SK-N-SH (cell line): Measurements from ENCODE around the gene ZNRF1.

Experiments used
- CTCF ChIP-seq: fragments of 200-600 bp; sonication (generic); IDR thresholded peaks from 2 replicates; pipeline ENCODE4 v1.6.1; 2017; ENCODE audit warnings: antibody characterized with exemption, mild to moderate bottlenecking, moderate library complexity
- EP300 ChIP-seq, 2 experiments: IDR thresholded peaks; 2 replicates each; pipeline versions ENCODE4 v1.4.0 to v1.6.1; 2012; ENCODE audit warnings: borderline replicate concordance in 1 of 2, low read depth in 1 of 2, low read length in 1 of 2
- GABPA ChIP-seq: IDR thresholded peaks from 2 replicates; pipeline ENCODE4 v1.4.0; 2012; ENCODE audit warnings: low read depth, mild to moderate bottlenecking
- MAX ChIP-seq: IDR thresholded peaks from 2 replicates; pipeline ENCODE4 v1.4.0; 2012; ENCODE audit warnings: low read depth
- MEF2A ChIP-seq: IDR thresholded peaks from 2 replicates; pipeline ENCODE4 v1.4.0; 2012; ENCODE audit warnings: low read depth, borderline replicate concordance
- NFIC ChIP-seq: IDR thresholded peaks from 2 replicates; pipeline ENCODE4 v1.4.0; 2012; ENCODE audit warnings: borderline replicate concordance
- POLR2AphosphoS5 ChIP-seq: IDR thresholded peaks from 2 replicates; pipeline ENCODE4 v1.6.1; 2012; ENCODE audit warnings: low read depth, low read length
- USF2 ChIP-seq: fragments of 150-350 bp; IDR thresholded peaks from 2 replicates; pipeline ENCODE4 v1.6.1; 2017; ENCODE audit warnings: antibody characterized with exemption, low read length, low read depth, borderline replicate concordance
- YY1 ChIP-seq: IDR thresholded peaks from 2 replicates; pipeline ENCODE4 v1.4.0; 2012; ENCODE audit warnings: low read depth, mild to moderate bottlenecking
- TF ChIP-seq, protein P1 (sequence below): IDR thresholded peaks from 2 replicates; pipeline ENCODE4 v1.6.1; 2012; ENCODE audit warnings: mild to moderate bottlenecking, low read depth, low read length, moderate library complexity

DNA sequence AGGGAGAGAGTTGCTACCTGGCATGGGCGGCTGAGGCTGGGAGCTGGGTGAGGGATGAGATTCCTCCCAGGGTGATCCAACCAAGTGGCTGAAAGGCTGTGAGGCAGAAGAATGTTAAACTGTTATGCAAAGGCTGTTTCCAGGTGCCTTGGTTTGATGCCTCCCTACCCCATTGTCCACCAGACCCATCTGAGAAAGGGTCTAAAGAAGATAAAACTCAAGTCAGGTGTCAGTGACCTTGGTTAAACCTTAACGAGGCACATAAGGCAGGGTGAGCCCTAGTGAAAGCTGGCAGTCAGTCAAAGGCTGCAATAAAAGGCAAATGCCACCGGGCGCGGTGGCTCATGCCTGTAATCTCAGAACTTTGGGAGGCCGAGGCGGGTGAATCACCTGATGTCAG lies 94.0 kb downstream of the ZNRF1 start:
- TF ChIP-seq POLR2AphosphoS5 (no peak), EP300 (IDR thresholded peaks at IDR 0.05; ENCODE audit: borderline replicate concordance in 1 of 2, low read depth in 1 of 2, low read length in 1 of 2) (no peak), GABPA (no peak), CTCF (no peak), YY1 (no peak), MAX (no peak), MEF2A (no peak), USF2 (no peak), NFIC (no peak)
- TF ChIP-seq, protein P1, sequence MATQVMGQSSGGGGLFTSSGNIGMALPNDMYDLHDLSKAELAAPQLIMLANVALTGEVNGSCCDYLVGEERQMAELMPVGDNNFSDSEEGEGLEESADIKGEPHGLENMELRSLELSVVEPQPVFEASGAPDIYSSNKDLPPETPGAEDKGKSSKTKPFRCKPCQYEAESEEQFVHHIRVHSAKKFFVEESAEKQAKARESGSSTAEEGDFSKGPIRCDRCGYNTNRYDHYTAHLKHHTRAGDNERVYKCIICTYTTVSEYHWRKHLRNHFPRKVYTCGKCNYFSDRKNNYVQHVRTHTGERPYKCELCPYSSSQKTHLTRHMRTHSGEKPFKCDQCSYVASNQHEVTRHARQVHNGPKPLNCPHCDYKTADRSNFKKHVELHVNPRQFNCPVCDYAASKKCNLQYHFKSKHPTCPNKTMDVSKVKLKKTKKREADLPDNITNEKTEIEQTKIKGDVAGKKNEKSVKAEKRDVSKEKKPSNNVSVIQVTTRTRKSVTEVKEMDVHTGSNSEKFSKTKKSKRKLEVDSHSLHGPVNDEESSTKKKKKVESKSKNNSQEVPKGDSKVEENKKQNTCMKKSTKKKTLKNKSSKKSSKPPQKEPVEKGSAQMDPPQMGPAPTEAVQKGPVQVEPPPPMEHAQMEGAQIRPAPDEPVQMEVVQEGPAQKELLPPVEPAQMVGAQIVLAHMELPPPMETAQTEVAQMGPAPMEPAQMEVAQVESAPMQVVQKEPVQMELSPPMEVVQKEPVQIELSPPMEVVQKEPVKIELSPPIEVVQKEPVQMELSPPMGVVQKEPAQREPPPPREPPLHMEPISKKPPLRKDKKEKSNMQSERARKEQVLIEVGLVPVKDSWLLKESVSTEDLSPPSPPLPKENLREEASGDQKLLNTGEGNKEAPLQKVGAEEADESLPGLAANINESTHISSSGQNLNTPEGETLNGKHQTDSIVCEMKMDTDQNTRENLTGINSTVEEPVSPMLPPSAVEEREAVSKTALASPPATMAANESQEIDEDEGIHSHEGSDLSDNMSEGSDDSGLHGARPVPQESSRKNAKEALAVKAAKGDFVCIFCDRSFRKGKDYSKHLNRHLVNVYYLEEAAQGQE = no peak
